SK-N-SH (cell line): Measurements from ENCODE around the gene NUFIP2.

ENCODE experiments used
- CHD2 ChIP-seq: fragments of 150-350 bp; IDR thresholded peaks from 2 replicates; pipeline ENCODE4 v1.6.1; 2018; ENCODE audit warnings: low read length; ENCODE audit not compliant: partially characterized antibody
- EP300 ChIP-seq, 2 experiments: IDR thresholded peaks; 2 replicates each; pipeline versions ENCODE4 v1.4.0 to v1.6.1; 2012; ENCODE audit warnings: borderline replicate concordance in 1 of 2, low read depth in 1 of 2, low read length in 1 of 2
- EZH2phosphoT487 ChIP-seq: fragments of 200-600 bp; sonication (generic); IDR thresholded peaks from 2 replicates; pipeline ENCODE4 v1.6.1; 2017; ENCODE audit warnings: low read depth, mixed run types, mild to moderate bottlenecking, antibody characterized with exemption, moderate library complexity, borderline replicate concordance
- FOSL2 ChIP-seq: IDR thresholded peaks from 2 replicates; pipeline ENCODE4 v1.4.0; 2012; ENCODE audit warnings: low read depth, mild to moderate bottlenecking, moderate library complexity, borderline replicate concordance
- JUND ChIP-seq: IDR thresholded peaks from 2 replicates; pipeline ENCODE4 v1.4.0; 2012
- POLR2AphosphoS5 ChIP-seq: IDR thresholded peaks from 2 replicates; pipeline ENCODE4 v1.6.1; 2012; ENCODE audit warnings: low read depth, low read length
- RAD21 ChIP-seq: IDR thresholded peaks from 2 replicates; pipeline ENCODE4 v1.6.1; 2012; ENCODE audit warnings: mild to moderate bottlenecking, low read length
- RCOR1 ChIP-seq: fragments of 150-350 bp; IDR thresholded peaks from 2 replicates; pipeline ENCODE4 v1.6.1; 2017; ENCODE audit warnings: antibody characterized with exemption, low read length
- RXRA ChIP-seq: IDR thresholded peaks from 2 replicates; pipeline ENCODE4 v1.4.0; 2012; ENCODE audit warnings: low read depth, mild to moderate bottlenecking, borderline replicate concordance
- SIN3A ChIP-seq: IDR thresholded peaks from 2 replicates; pipeline ENCODE4 v1.6.1; 2012; ENCODE audit warnings: low read depth, mild to moderate bottlenecking, low read length, moderate library complexity, borderline replicate concordance
- TAF1 ChIP-seq: IDR thresholded peaks from 2 replicates; pipeline ENCODE4 v1.6.1; 2012; ENCODE audit warnings: low read depth, mild to moderate bottlenecking, low read length, moderate library complexity, borderline replicate concordance
- YY1 ChIP-seq: IDR thresholded peaks from 2 replicates; pipeline ENCODE4 v1.4.0; 2012; ENCODE audit warnings: low read depth, mild to moderate bottlenecking
- TF ChIP-seq, protein P1 (sequence below): fragments of 200-600 bp; sonication (generic); IDR thresholded peaks from 2 replicates; pipeline ENCODE4 v1.6.1; 2017; ENCODE audit warnings: antibody characterized with exemption, mild to moderate bottlenecking, moderate library complexity
- TF ChIP-seq, protein P2 (sequence below): IDR thresholded peaks from 2 replicates; pipeline ENCODE4 v1.4.0; 2012; ENCODE audit warnings: low read depth

DNA sequence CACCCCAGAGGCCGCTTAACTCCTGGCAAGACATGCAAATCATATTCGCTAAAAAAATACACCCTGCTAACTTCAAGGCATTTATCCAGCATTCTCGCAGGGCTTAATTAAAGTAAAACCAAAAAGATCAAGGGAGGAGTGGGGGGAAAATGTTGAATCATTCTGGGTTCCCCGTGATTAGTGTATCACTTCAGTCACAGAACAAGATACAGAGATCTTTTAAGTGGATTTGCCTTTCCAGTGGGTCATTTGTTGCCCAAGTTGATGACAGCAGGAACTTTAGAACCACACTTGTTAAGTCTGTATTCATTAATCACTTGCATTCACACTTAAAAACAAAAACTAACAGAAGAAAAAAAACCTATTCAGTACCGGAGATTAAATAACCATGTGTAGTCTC, 30.0 kb downstream of the NUFIP2 start:
- no peak for TF ChIP-seq EP300 (IDR thresholded peaks at IDR 0.05; ENCODE audit: borderline replicate concordance in 1 of 2, low read depth in 1 of 2, low read length in 1 of 2)
- TF ChIP-seq, protein P1, sequence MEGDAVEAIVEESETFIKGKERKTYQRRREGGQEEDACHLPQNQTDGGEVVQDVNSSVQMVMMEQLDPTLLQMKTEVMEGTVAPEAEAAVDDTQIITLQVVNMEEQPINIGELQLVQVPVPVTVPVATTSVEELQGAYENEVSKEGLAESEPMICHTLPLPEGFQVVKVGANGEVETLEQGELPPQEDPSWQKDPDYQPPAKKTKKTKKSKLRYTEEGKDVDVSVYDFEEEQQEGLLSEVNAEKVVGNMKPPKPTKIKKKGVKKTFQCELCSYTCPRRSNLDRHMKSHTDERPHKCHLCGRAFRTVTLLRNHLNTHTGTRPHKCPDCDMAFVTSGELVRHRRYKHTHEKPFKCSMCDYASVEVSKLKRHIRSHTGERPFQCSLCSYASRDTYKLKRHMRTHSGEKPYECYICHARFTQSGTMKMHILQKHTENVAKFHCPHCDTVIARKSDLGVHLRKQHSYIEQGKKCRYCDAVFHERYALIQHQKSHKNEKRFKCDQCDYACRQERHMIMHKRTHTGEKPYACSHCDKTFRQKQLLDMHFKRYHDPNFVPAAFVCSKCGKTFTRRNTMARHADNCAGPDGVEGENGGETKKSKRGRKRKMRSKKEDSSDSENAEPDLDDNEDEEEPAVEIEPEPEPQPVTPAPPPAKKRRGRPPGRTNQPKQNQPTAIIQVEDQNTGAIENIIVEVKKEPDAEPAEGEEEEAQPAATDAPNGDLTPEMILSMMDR = no peak
- TF ChIP-seq RCOR1 = no peak
- TF ChIP-seq YY1 = no peak
- TF ChIP-seq SIN3A = no peak
- TF ChIP-seq JUND = no peak
- TF ChIP-seq EZH2phosphoT487 = no peak
- TF ChIP-seq TAF1 = no peak
- no peak for TF ChIP-seq RXRA
- TF ChIP-seq POLR2AphosphoS5 = no peak
- TF ChIP-seq RAD21 = no peak
- TF ChIP-seq FOSL2 = no peak
- TF ChIP-seq, protein P2, sequence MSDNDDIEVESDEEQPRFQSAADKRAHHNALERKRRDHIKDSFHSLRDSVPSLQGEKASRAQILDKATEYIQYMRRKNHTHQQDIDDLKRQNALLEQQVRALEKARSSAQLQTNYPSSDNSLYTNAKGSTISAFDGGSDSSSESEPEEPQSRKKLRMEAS = no peak
- TF ChIP-seq CHD2 = no peak
